OCI-LY3 (cell line): Measurements from ENCODE around the gene TMEM100.

Experiments
- EZH2phosphoT487 ChIP-seq: fragments of 200-600 bp; shearing (Covaris generic); IDR thresholded peaks from 2 replicates; pipeline ENCODE4 v1.6.1; 2018; ENCODE audit warnings: antibody characterized with exemption, mixed run types, low read depth
- TF ChIP-seq, protein P1 (sequence below): fragments of 200-600, 300-600 bp; sonication (generic); IDR thresholded peaks from 2 replicates; pipeline ENCODE4 v1.5.1; 2014; ENCODE audit warnings: antibody characterized with exemption, low read length, low read depth

DNA sequence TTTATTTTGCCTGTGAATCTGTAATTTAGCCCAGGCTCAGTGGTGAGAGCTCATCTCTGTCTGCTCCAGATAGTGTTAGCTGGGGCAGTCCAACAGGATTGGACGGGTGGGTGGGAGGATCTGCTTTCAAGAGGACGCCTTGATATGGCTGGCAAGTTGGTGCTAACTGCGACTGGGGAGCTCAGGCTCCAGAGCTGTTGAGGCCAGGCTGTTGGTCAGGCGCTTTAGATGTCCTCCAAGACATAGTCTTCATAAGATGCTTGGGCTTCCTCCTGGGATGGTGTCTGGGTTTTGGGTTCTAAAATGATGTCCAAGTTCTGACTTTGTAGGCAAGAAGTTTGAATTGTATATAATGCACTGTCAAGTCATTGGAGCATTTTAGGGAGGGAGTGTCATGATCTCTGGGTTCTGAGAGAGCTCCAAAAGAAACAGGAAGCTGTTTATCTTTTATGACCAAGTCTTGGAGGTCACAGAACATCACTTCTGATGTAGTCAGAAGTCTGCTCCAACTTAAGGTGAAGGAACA is 15.4 kb upstream of the TMEM100 start:
- TF ChIP-seq, protein P1, sequence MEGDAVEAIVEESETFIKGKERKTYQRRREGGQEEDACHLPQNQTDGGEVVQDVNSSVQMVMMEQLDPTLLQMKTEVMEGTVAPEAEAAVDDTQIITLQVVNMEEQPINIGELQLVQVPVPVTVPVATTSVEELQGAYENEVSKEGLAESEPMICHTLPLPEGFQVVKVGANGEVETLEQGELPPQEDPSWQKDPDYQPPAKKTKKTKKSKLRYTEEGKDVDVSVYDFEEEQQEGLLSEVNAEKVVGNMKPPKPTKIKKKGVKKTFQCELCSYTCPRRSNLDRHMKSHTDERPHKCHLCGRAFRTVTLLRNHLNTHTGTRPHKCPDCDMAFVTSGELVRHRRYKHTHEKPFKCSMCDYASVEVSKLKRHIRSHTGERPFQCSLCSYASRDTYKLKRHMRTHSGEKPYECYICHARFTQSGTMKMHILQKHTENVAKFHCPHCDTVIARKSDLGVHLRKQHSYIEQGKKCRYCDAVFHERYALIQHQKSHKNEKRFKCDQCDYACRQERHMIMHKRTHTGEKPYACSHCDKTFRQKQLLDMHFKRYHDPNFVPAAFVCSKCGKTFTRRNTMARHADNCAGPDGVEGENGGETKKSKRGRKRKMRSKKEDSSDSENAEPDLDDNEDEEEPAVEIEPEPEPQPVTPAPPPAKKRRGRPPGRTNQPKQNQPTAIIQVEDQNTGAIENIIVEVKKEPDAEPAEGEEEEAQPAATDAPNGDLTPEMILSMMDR = no peak
- no peak for TF ChIP-seq EZH2phosphoT487
